SU-DHL-6 (cell line): ENCODE data around the gene FOXD1.

Source experiments
- H2AFZ ChIP-seq: fragments of 200-600 bp; sonication (generic); 2 replicates; pipeline ENCODE4 v1.6.1; 2014; ENCODE audit warnings: low read depth, mild to moderate bottlenecking, moderate library complexity, mixed read lengths, antibody characterized with exemption, low read length; ENCODE audit not compliant: severe bottlenecking
- H3F3A ChIP-seq: fragments of 200-600 bp; shearing (Covaris generic); 2 replicates; pipeline ENCODE4 v1.6.0; 2016; ENCODE audit warnings: antibody characterized with exemption, mild to moderate bottlenecking; ENCODE audit not compliant: insufficient read depth
- H3K27ac ChIP-seq: fragments of 200-600 bp; sonication (generic); 2 replicates; pipeline ENCODE4 v1.5.1; 2016; ENCODE audit warnings: low read depth, mild to moderate bottlenecking, low read length, moderate library complexity, mixed read lengths
- H3K27me3 ChIP-seq: fragments of 200-600 bp; sonication (generic), shearing (Covaris generic); 2 replicates; pipeline ENCODE4 v1.6.0; 2014; ENCODE audit warnings: mild to moderate bottlenecking, low read length
- H3K36me3 ChIP-seq: fragments of 200-600 bp; sonication (generic); 2 replicates; pipeline ENCODE4 v1.6.1; 2014; ENCODE audit warnings: mild to moderate bottlenecking, low read length, mixed read lengths
- H3K4me2 ChIP-seq: fragments of 300-600, 200-600 bp; shearing (Covaris generic), sonication (generic); 2 replicates; pipeline ENCODE4 v1.6.0; 2014; ENCODE audit warnings: low read length, low read depth, mild to moderate bottlenecking; ENCODE audit not compliant: poor library complexity, severe bottlenecking
- H3K4me3 ChIP-seq: fragments of 200-600 bp; sonication (generic); 2 replicates; pipeline ENCODE4 v1.5.1; 2014; ENCODE audit warnings: antibody characterized with exemption, low read length, mild to moderate bottlenecking, mixed read lengths; ENCODE audit not compliant: insufficient read depth, poor library complexity, severe bottlenecking
- H3K79me2 ChIP-seq: fragments of 200-600 bp; sonication (generic); 2 replicates; pipeline ENCODE4 v1.6.1; 2014; ENCODE audit warnings: mild to moderate bottlenecking, low read length, moderate library complexity; ENCODE audit not compliant: insufficient read depth
- H3K9ac ChIP-seq: fragments of 200-600 bp; sonication (generic); 2 replicates; pipeline ENCODE4 v1.7.0; 2014; ENCODE audit warnings: mild to moderate bottlenecking, low read length
- H3K9me2 ChIP-seq: fragments of 200-600 bp; sonication (generic); replicated peaks from 2 replicates; pipeline ENCODE4 v1.6.1; 2014; ENCODE audit warnings: low read length; ENCODE audit not compliant: insufficient read depth
- H3K9me3 ChIP-seq: fragments of 200-600 bp; sonication (generic); 2 replicates; pipeline ENCODE4 v1.6.1; 2014; ENCODE audit warnings: low read length, mixed read lengths; ENCODE audit not compliant: insufficient read depth
- H4K20me1 ChIP-seq: fragments of 200-600 bp; sonication (generic); 2 replicates; pipeline ENCODE4 v1.6.1; 2014; ENCODE audit warnings: low read depth, mild to moderate bottlenecking, antibody characterized with exemption, low read length, moderate library complexity, mixed read lengths
- EZH2phosphoT487 ChIP-seq: fragments of 200-600 bp; sonication (generic), shearing (Covaris generic); conservative IDR thresholded peaks from 2 replicates; pipeline ENCODE4 v1.6.1; 2018; ENCODE audit warnings: mild to moderate bottlenecking, antibody characterized with exemption, low read length, moderate library complexity, mixed read lengths
- TF ChIP-seq, protein P1 (sequence below): fragments of 200-600 bp; sonication (generic); IDR thresholded peaks from one replicate; pipeline ENCODE4 v1.5.1; 2017; ENCODE audit warnings: antibody characterized with exemption, mild to moderate bottlenecking, low read length, moderate library complexity; ENCODE audit not compliant: insufficient read depth, poor library complexity, severe bottlenecking

Gene FOXD1

GRCh38 chr5:73484511-73484910, 35.9 kb upstream of the FOXD1 start:
- Histone ChIP-seq H3K36me3 (no peaks in the 10 kb centered on the region), H3F3A (no peaks in the 10 kb centered on the region), H3K79me2 (no peaks in the 10 kb centered on the region), H3K27ac (no peak overlapping the region), H3K4me3 (no peak overlapping the region), H3K9me2 (no peaks in the 10 kb centered on the region), H4K20me1 (no peaks in the 10 kb centered on the region), H3K4me2 (no peak overlapping the region), H3K9me3 (no peaks in the 10 kb centered on the region), H2AFZ (no peak overlapping the region), H3K9ac (no peak overlapping the region), H3K27me3 (no peaks in the 10 kb centered on the region; the same call in 1 of the 2 replicates)
- no peak for TF ChIP-seq EZH2phosphoT487

- no peaks in the 10 kb centered on the region; the same call in 1 of the 2 replicates for H3K27me3 ChIP-seq
- no peaks in the 10 kb centered on the region for H3K36me3 ChIP-seq
- TF ChIP-seq, protein P1, sequence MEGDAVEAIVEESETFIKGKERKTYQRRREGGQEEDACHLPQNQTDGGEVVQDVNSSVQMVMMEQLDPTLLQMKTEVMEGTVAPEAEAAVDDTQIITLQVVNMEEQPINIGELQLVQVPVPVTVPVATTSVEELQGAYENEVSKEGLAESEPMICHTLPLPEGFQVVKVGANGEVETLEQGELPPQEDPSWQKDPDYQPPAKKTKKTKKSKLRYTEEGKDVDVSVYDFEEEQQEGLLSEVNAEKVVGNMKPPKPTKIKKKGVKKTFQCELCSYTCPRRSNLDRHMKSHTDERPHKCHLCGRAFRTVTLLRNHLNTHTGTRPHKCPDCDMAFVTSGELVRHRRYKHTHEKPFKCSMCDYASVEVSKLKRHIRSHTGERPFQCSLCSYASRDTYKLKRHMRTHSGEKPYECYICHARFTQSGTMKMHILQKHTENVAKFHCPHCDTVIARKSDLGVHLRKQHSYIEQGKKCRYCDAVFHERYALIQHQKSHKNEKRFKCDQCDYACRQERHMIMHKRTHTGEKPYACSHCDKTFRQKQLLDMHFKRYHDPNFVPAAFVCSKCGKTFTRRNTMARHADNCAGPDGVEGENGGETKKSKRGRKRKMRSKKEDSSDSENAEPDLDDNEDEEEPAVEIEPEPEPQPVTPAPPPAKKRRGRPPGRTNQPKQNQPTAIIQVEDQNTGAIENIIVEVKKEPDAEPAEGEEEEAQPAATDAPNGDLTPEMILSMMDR: no peak
- no peak for TF ChIP-seq EZH2phosphoT487
- no peak overlapping the region for H3K4me2 ChIP-seq
- no peaks in the 10 kb centered on the region for H3F3A ChIP-seq
- H3K27ac ChIP-seq: no peak overlapping the region
- no peak overlapping the region for H3K4me3 ChIP-seq
- H3K9me3 ChIP-seq: no peaks in the 10 kb centered on the region
- H3K9me2 ChIP-seq: no peaks in the 10 kb centered on the region
- no peaks in the 10 kb centered on the region for H4K20me1 ChIP-seq
- H2AFZ ChIP-seq: no peak overlapping the region
- H3K9ac ChIP-seq: no peak overlapping the region
- no peaks in the 10 kb centered on the region for H3K79me2 ChIP-seq
Observed at GRCh38 chr5:73483676-73484075, 35.1 kb upstream of the FOXD1 start.

- Histone ChIP-seq H3K79me2 (no peaks in the 10 kb centered on the region), H3K4me3 (no peak overlapping the region), H3K4me2 (no peak overlapping the region), H3K27ac (no peak overlapping the region), H4K20me1 (no peaks in the 10 kb centered on the region), H3K9me2 (no peaks in the 10 kb centered on the region), H3K36me3 (no peaks in the 10 kb centered on the region), H3K9me3 (no peaks in the 10 kb centered on the region), H3F3A (no peaks in the 10 kb centered on the region), H3K9ac (no peak overlapping the region), H3K27me3 (no peaks in the 10 kb centered on the region), H2AFZ (no peak overlapping the region)
- no peak for TF ChIP-seq EZH2phosphoT487
- TF ChIP-seq, protein P1: no peak
Observed at GRCh38 chr5:73482383-73483136, 34.0 kb upstream of the FOXD1 start.

DNA sequence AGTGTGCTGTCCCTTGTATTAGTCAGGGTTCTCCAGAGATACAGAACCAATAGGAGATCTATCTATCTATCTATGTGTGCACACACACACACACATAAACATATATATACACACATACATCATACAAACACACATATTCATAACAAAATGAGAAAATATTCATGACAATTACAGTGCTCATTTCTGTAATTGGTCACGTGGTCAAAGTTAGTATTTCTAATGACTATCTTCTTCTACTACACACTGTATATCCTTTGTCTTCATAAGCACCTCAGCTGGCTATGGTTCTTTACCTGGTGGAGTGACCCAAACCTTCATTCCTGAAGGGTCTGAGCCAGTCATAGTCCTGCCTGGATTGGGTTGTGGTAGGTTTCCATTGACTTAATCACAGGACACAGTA, 31.9 kb upstream of the FOXD1 start:
- Histone ChIP-seq H3F3A (no peaks in the 10 kb centered on the region), H3K9ac (no peak overlapping the region), H3K79me2 (no peaks in the 10 kb centered on the region), H3K4me3 (no peak overlapping the region), H2AFZ (no peak overlapping the region), H3K4me2 (no peak overlapping the region), H3K9me3 (no peaks in the 10 kb centered on the region), H3K9me2 (no peaks in the 10 kb centered on the region), H3K27me3 (no peaks in the 10 kb centered on the region), H3K27ac (no peak overlapping the region), H3K36me3 (no peaks in the 10 kb centered on the region), H4K20me1 (no peaks in the 10 kb centered on the region)
- TF ChIP-seq, protein P1: no peak
- no peak for TF ChIP-seq EZH2phosphoT487
